GM12878 (cell line): ENCODE results near the gene VRTN.

Experiments
- CTCF ChIP-seq, 3 experiments: IDR thresholded peaks in 2 of 3; conservative IDR thresholded peaks in 1 of 3; 2 replicates each; pipeline ENCODE4 v1.5.1; 2011; ENCODE audit warnings: low read depth in 3 of 3, low read length in 3 of 3, mild to moderate bottlenecking in 3 of 3, control low read depth in 2 of 3, moderate library complexity in 2 of 3, inconsistent platforms in 1 of 3, mixed read lengths in 1 of 3; ENCODE audit not compliant: control insufficient read depth in 2 of 3, insufficient read depth in 1 of 3; ENCODE audit errors: extremely low read depth in 1 of 3
- EZH2 ChIP-seq: IDR thresholded peaks from 2 replicates; pipeline ENCODE4 v1.6.1; 2012; ENCODE audit warnings: low read depth, mild to moderate bottlenecking, control low read depth, inconsistent platforms, low read length, borderline replicate concordance; ENCODE audit not compliant: control insufficient read depth
- NRF1 ChIP-seq: conservative IDR thresholded peaks from 2 replicates; pipeline ENCODE4 v1.6.1; 2011; ENCODE audit warnings: mild to moderate bottlenecking, low read depth, low read length, improper control_type of control experiment

GRCh38 chr14:74401504-74402241 lies 53.4 kb downstream of the VRTN start:
- TF ChIP-seq NRF1 (no peak), CTCF (IDR thresholded peaks at IDR 0.05 in 2 of 3, conservative IDR thresholded peaks at IDR 0.05 in 1 of 3; ENCODE audit: control insufficient read depth in 2 of 3, extremely low read depth in 1 of 3, insufficient read depth in 1 of 3, low read depth in 3 of 3, low read length in 3 of 3) (no peak), EZH2 (no peak)
